H1 (cell line): ENCODE data around the gene ANXA6. TPM values are rescaled to one million over a fixed set of nuclear protein-coding genes. Genes with fewer than 3 reads are reported as not detected.

ENCODE experiments used
- CTCF ChIA-PET: fragments of 300-600 bp; sonication (Branson Sonifier 250); formaldehyde crosslinking; loops from one replicate; lab custom pipeline; 2021; ENCODE audit not compliant: partially characterized antibody; lab: Charles Lee
- POLR2A ChIA-PET: fragments of 300-600 bp; sonication (Branson Sonifier 250); formaldehyde crosslinking; loops from one replicate; lab custom pipeline; 2021; ENCODE audit warnings: inconsistent platforms; ENCODE audit not compliant: partially characterized antibody; lab: Charles Lee
- DNase-seq, 2 experiments: peaks; one replicate each; pipeline versions ENCODE4 v3.0.0 to v3.0.0-alpha.2; 2010 to 2022; ENCODE audit warnings: low spot score in 2 of 2, low read depth in 1 of 2, mixed read lengths in 1 of 2
- FAIRE-seq: peaks from 2 replicates; lab custom pipeline; 2011; peaks lifted over from hg19 to GRCh38; lab: Jason Lieb, UNC
- H2AFZ ChIP-seq: 2 replicates; pipeline ENCODE4 v1.8.1; 2012; ENCODE audit warnings: low read length, inconsistent platforms
- H2AK5ac ChIP-seq: 2 replicates; pipeline ENCODE4 v1.6.1; 2013; ENCODE audit warnings: low read depth, low read length
- H2BK120ac ChIP-seq: replicated peaks from 2 replicates; pipeline ENCODE3; 2013; ENCODE audit warnings: low read depth, low read length, inconsistent platforms
- H2BK12ac ChIP-seq: 2 replicates; pipeline ENCODE4 v1.6.1; 2013; ENCODE audit warnings: low read depth, low read length
- H2BK15ac ChIP-seq: 2 replicates; pipeline ENCODE4 v1.6.1; 2013; ENCODE audit warnings: low read length
- H2BK20ac ChIP-seq: 2 replicates; pipeline ENCODE4 v1.6.1; 2013; ENCODE audit warnings: low read length
- H2BK5ac ChIP-seq: 2 replicates; pipeline ENCODE4 v1.6.1; 2013; ENCODE audit warnings: low read depth, low read length
- H3K14ac ChIP-seq: 2 replicates; pipeline ENCODE4 v1.6.1; 2013; ENCODE audit warnings: inconsistent platforms; ENCODE audit not compliant: insufficient read length
- H3K18ac ChIP-seq: 2 replicates; pipeline ENCODE4 v1.6.1; 2013; ENCODE audit warnings: low read length; ENCODE audit errors: extremely low read depth
- H3K23ac ChIP-seq: 2 replicates; pipeline ENCODE4 v1.6.1; 2013; ENCODE audit warnings: inconsistent platforms; ENCODE audit not compliant: insufficient read length
- H3K23me2 ChIP-seq: 2 replicates; pipeline ENCODE4 v1.6.1; 2013; ENCODE audit warnings: low read depth, low read length
- H3K27ac ChIP-seq: 2 replicates; pipeline ENCODE4 v1.6.1; 2011; ENCODE audit warnings: low read depth, low read length, inconsistent platforms
- H3K27me3 ChIP-seq, 4 experiments: replicated peaks in 1 of 4; 1 replicate in 1 of 4; 2 replicates in 3 of 4; pipeline versions ENCODE4 v1.6.1 to v1.8.1; 2011 to 2013; ENCODE audit warnings: low read length in 3 of 4, mild to moderate bottlenecking in 3 of 4, inconsistent platforms in 2 of 4, mixed read lengths in 2 of 4, moderate library complexity in 1 of 4; ENCODE audit not compliant: control insufficient read depth in 3 of 4, insufficient read depth in 3 of 4; ENCODE audit errors: extremely low read depth in 1 of 4
- H3K36me3 ChIP-seq, 4 experiments: 2 replicates each; pipeline versions ENCODE4 v1.6.1 to v1.8.1; 2011 to 2013; ENCODE audit warnings: mild to moderate bottlenecking in 4 of 4, low read length in 3 of 4, moderate library complexity in 2 of 4, control low read depth in 1 of 4, inconsistent platforms in 1 of 4; ENCODE audit not compliant: insufficient read depth in 4 of 4, control insufficient read depth in 2 of 4
- H3K4ac ChIP-seq: replicated peaks from 2 replicates; pipeline ENCODE3; 2013; ENCODE audit warnings: low read length, low read depth, mixed read lengths, inconsistent platforms; ENCODE audit not compliant: insufficient read length
- H3K4me1 ChIP-seq, 4 experiments: replicated peaks in 1 of 4; 1 replicate in 1 of 4; 2 replicates in 3 of 4; pipeline versions ENCODE4 v1.6.1 to v1.8.1; 2011 to 2013; ENCODE audit warnings: low read length in 3 of 4, inconsistent platforms in 2 of 4, mixed read lengths in 1 of 4; ENCODE audit not compliant: insufficient read depth in 4 of 4, control insufficient read depth in 3 of 4
- H3K4me2 ChIP-seq, 2 experiments: 2 replicates each; pipeline versions ENCODE4 v1.6.1 to v1.8.1; 2011 to 2013; ENCODE audit warnings: low read depth in 2 of 2, low read length in 2 of 2, control low read depth in 1 of 2, inconsistent platforms in 1 of 2, mild to moderate bottlenecking in 1 of 2; ENCODE audit not compliant: insufficient read depth in 1 of 2
- H3K4me3 ChIP-seq, 4 experiments: fragments of 200-600, 300-600 bp in 1 of 4; sonication (generic), shearing (Covaris generic), sonication (Bioruptor Twin) in 1 of 4; 2 replicates each; pipeline versions ENCODE4 v1.5.1 to v1.8.1; 2011 to 2016; ENCODE audit warnings: low read length in 4 of 4, low read depth in 3 of 4, control low read depth in 2 of 4, inconsistent platforms in 2 of 4, mild to moderate bottlenecking in 2 of 4, mixed read lengths in 1 of 4, moderate library complexity in 1 of 4; ENCODE audit not compliant: insufficient read depth in 2 of 4; ENCODE audit errors: extremely low read depth in 1 of 4
- H3K56ac ChIP-seq: replicated peaks from 2 replicates; pipeline ENCODE3; 2013; ENCODE audit warnings: low read depth, mild to moderate bottlenecking, mixed read lengths, low read length, inconsistent platforms; ENCODE audit not compliant: insufficient read length
- H3K79me1 ChIP-seq: 2 replicates; pipeline ENCODE4 v1.6.1; 2013; ENCODE audit warnings: low read depth, low read length, control low read depth
- H3K79me2 ChIP-seq, 2 experiments: 2 replicates each; pipeline versions ENCODE4 v1.6.1 to v1.8.1; 2012 to 2013; ENCODE audit warnings: low read length in 2 of 2, mild to moderate bottlenecking in 2 of 2, inconsistent platforms in 1 of 2; ENCODE audit not compliant: insufficient read depth in 2 of 2, control insufficient read depth in 1 of 2
- H3K9ac ChIP-seq, 4 experiments: replicated peaks in 1 of 4; 1 replicate in 1 of 4; 2 replicates in 3 of 4; pipeline versions ENCODE4 v1.6.1 to v1.8.1; 2011 to 2013; ENCODE audit warnings: low read depth in 3 of 4, low read length in 3 of 4, control low read depth in 2 of 4, mild to moderate bottlenecking in 2 of 4, moderate library complexity in 2 of 4, inconsistent platforms in 1 of 4; ENCODE audit errors: extremely low read depth in 1 of 4
- H3K9me3 ChIP-seq, 2 experiments: 2 replicates each; pipeline versions ENCODE4 v1.6.1 to v1.8.1; 2012 to 2013; ENCODE audit warnings: mild to moderate bottlenecking in 2 of 2, moderate library complexity in 2 of 2, control low read depth in 1 of 2, inconsistent platforms in 1 of 2, low read depth in 1 of 2, low read length in 1 of 2, mixed read lengths in 1 of 2; ENCODE audit not compliant: insufficient read depth in 2 of 2
- H4K20me1 ChIP-seq, 2 experiments: replicated peaks in 1 of 2; 2 replicates each; pipeline versions ENCODE3 to v1.8.1; 2011 to 2013; ENCODE audit warnings: inconsistent platforms in 2 of 2, low read length in 2 of 2, mild to moderate bottlenecking in 1 of 2; ENCODE audit not compliant: insufficient read depth in 2 of 2, control insufficient read depth in 1 of 2
- H4K5ac ChIP-seq: 2 replicates; pipeline ENCODE4 v1.6.1; 2013; ENCODE audit warnings: low read length, low read depth, mixed read lengths, inconsistent platforms; ENCODE audit not compliant: insufficient read length
- H4K8ac ChIP-seq: 2 replicates; pipeline ENCODE4 v1.8.0; 2013; ENCODE audit warnings: mild to moderate bottlenecking, moderate library complexity, low read length, inconsistent platforms; ENCODE audit not compliant: insufficient read depth; ENCODE audit errors: extremely low read depth
- H4K91ac ChIP-seq: replicated peaks from 2 replicates; pipeline ENCODE3; 2013; ENCODE audit warnings: low read length, mixed read lengths, inconsistent platforms; ENCODE audit not compliant: insufficient read length
- CEBPB ChIP-seq: IDR thresholded peaks from 2 replicates; pipeline ENCODE4 v1.6.1; 2012; ENCODE audit warnings: low read depth, low read length
- RNF2 ChIP-seq: fragments of 200-900, 300-1000 bp; sonication (generic); IDR thresholded peaks from 2 replicates; pipeline ENCODE4 v1.7.1; 2016; ENCODE audit warnings: borderline replicate concordance, low read depth, mild to moderate bottlenecking, antibody characterized with exemption, low read length; ENCODE audit not compliant: poor library complexity, severe bottlenecking; ENCODE audit errors: missing control alignments
- WGBS, 2 experiments: shearing (Covaris generic) in 1 of 2; methylation state at CpG; one replicate each; pipeline versions ENCODE4 v1.1.6 to v1.1.7; 2013 to 2015; ENCODE audit warnings: low lambda C conversion rate in 2 of 2, mixed read lengths in 2 of 2, inconsistent platforms in 1 of 2, low coverage in 1 of 2, missing lambda C conversion rate in 1 of 2; ENCODE audit not compliant: insufficient replicate concordance in 2 of 2, insufficient coverage in 1 of 2, insufficient read length in 1 of 2; ENCODE audit errors: extremely low coverage in 1 of 2, missing lambda C conversion rate in 1 of 2; 5-methylcytosine and 5-hydroxymethylcytosine counted together
- polyA plus RNA-seq, 7 experiments: library from polyadenylated mRNA; depleted of rRNA in 3 of 7; stranded (reverse) in 5 of 7; unstranded in 2 of 7; fragments of >200 nt in 5 of 7; fragments of 200-250 nt in 2 of 7; gene quantifications; 1 replicate in 5 of 7; 2 replicates in 1 of 7; 4 replicates in 1 of 7; pipeline versions ENCODE4 v1.2.1 to v1.2.3, GENCODE V29; 2011 to 2013; ENCODE audit warnings: missing spikeins in 2 of 7, mixed read lengths in 2 of 7
- total RNA-seq: library from RNA; stranded (reverse); fragmentation: NEBNext Ultra II Directional; extraction: Animal tissue kit (Norgen Biotek cat#: 25700); gene quantifications from 2 replicates; pipeline ENCODE4 v1.2.1, GENCODE V29; 2021

ANXA6 gene
- total and polyA plus RNA-seq, 2 of the 8 experiments (the other 6 are each of a cell fraction or from before 2014, with no cell fraction given) = 61.3 to 78.6 TPM

GRCh38 chr5:151137067-151137825 is 20.3 kb downstream of the ANXA6 start:
- H3K36me3 ChIP-seq = peaks cover 4 to 40% (median 26%) of the 10 kb centered on the region in 4 experiments; a peak in 7 of 8 replicates
- H3K4ac ChIP-seq = no peak overlapping the region
- WGBS, 2 experiments = 93% methylated on average over 10 of the region's 10 CpGs; no CpG with 5 or more reads in 1 of the 2 experiments
- CTCF ChIA-PET = interaction anchor here (1.3 to 39.8 kb wide), 7 partner anchors 11 to 95 kb away, joined by 3 to 810 read pairs (median 8); partner anchors contain the start of gene ANXA6
- 0 out of 2 replicates have a peak, but pooled peaks cover 2% of the 10 kb centered on the region for H3K79me1 ChIP-seq
- no peak overlapping the region for H2AFZ ChIP-seq
- no peak overlapping the region for H3K27ac ChIP-seq
- H3K9me3 ChIP-seq = no peaks in the 10 kb centered on the region
- no peak overlapping the region for H4K8ac ChIP-seq
- no peak overlapping the region for H2AK5ac ChIP-seq
- H3K9ac ChIP-seq = no peak overlapping the region
- no peaks in the 10 kb centered on the region for H3K79me2 ChIP-seq
- TF ChIP-seq RNF2 (no peak), CEBPB (no peak)
- H2BK120ac ChIP-seq = no peak overlapping the region
- H3K27me3 ChIP-seq = no peaks in the 10 kb centered on the region; a peak in 1 of 7 replicates
- peaks cover 0 to 12% (median 7%) of the 10 kb centered on the region in 4 experiments; a peak in 5 of 7 replicates for H3K4me1 ChIP-seq
- H4K5ac ChIP-seq = no peak overlapping the region
- H3K4me3 ChIP-seq = no peak overlapping the region
- H2BK5ac ChIP-seq = no peak overlapping the region
- no peak overlapping the region for H2BK20ac ChIP-seq
- no peak for DNase-seq
- no peak overlapping the region for H3K18ac ChIP-seq
- H3K23ac ChIP-seq = no peak overlapping the region
- H3K14ac ChIP-seq = no peak overlapping the region
- POLR2A ChIA-PET = interaction anchor here (1.2 kb wide), 2 partner anchors 11 to 20 kb away, joined by 3 read pairs; partner anchors contain the start of gene ANXA6
- H2BK12ac ChIP-seq = no peak overlapping the region
- no peak overlapping the region for H3K4me2 ChIP-seq
- no peak overlapping the region for H4K91ac ChIP-seq
- no peak overlapping the region for H3K56ac ChIP-seq
- H3K23me2 ChIP-seq = no peaks in the 10 kb centered on the region
- no peak overlapping the region for H2BK15ac ChIP-seq
- H4K20me1 ChIP-seq = peaks cover 0 to 7% of the 10 kb centered on the region in 2 experiments
- no peak for FAIRE-seq
